HG02885 (cell line): ENCODE measurements around the gene CCNL2.
"Not testable (repeated sequence)": the region's sequence is repeated elsewhere in the genome, so short reads cannot be mapped to it uniquely, and the experiment has no call there.

Source experiments
- ATAC-seq: cut with Tn5 transposase; IDR thresholded peaks from one replicate; pipeline ENCODE4 v1.9.1; 2021; ENCODE audit warnings: mild to moderate bottlenecking; ENCODE audit not compliant: unreplicated experiment, poor library complexity

The CCNL2 gene

GRCh38 chr1:1421147-1421906, 22.2 kb upstream of the CCNL2 start, which contains the start of gene ANKRD65:
Gene ANKRD65, minus strand, starts transcription at chr1:1421276. Its CDS starts 271 bp downstream, at chr1:1421005.
- no peak for ATAC-seq

GRCh38 chr1:1420654-1421141, 21.6 kb upstream of the CCNL2 start:
- no peak for ATAC-seq

- no peak for ATAC-seq
These were observed 20.9 kb upstream of the CCNL2 start for GRCh38 chr1:1419813-1420653.

GRCh38 chr1:1419363-1419812, 20.3 kb upstream of the CCNL2 start:
- ATAC-seq: no peak

GRCh38 chr1:1418464-1419362, 19.6 kb upstream of the CCNL2 start:
- no peak for ATAC-seq

GRCh38 chr1:1417825-1418463, 18.8 kb upstream of the CCNL2 start:
- not testable (repeated sequence) for ATAC-seq

- ATAC-seq: not testable (repeated sequence)
These were observed 18.3 kb upstream of the CCNL2 start for GRCh38 chr1:1417396-1417795.

GRCh38 chr1:1415751-1416150, 16.6 kb upstream of the CCNL2 start:
- ATAC-seq: no peak

GRCh38 chr1:1412311-1412902, 13.3 kb upstream of the CCNL2 start:
- ATAC-seq: not testable (repeated sequence)

- ATAC-seq: no peak
These were observed 12.5 kb upstream of the CCNL2 start for GRCh38 chr1:1411626-1412025.

GRCh38 chr1:1410238-1410637, 11.1 kb upstream of the CCNL2 start:
- ATAC-seq: not testable (repeated sequence)

- peak; percentile 28 for ATAC-seq
These were observed 8.6 kb upstream of the CCNL2 start for GRCh38 chr1:1407636-1408318.

- peak; percentile 95 for ATAC-seq
These were observed 7.9 kb upstream of the CCNL2 start, which contains the start of gene MRPL20 for GRCh38 chr1:1406821-1407635. Gene MRPL20, minus strand, starts transcription at chr1:1407293. Its CDS starts 76 bp downstream, at chr1:1407217.

GRCh38 chr1:1406101-1406820, 7.1 kb upstream of the CCNL2 start:
- ATAC-seq: peak; percentile 8

GRCh38 chr1:1403653-1404052, 4.5 kb upstream of the CCNL2 start:
- no peak for ATAC-seq

GRCh38 chr1:1402901-1403392, 3.8 kb upstream of the CCNL2 start:
- ATAC-seq: not testable (repeated sequence)
